Measurements from ENCODE around the gene OPN1LW.
A peak's percentile ranks its signal among the peaks of the same experiment; 100 is the strongest.
"Not testable (repeated sequence)": the region's sequence is repeated elsewhere in the genome, so short reads cannot be mapped to it uniquely, and the experiment has no call there.

OPN1LW gene

GRCh38 chrX:154144010-154144409 is at the start of gene OPN1LW:
Gene OPN1LW, plus strand, starts transcription at chrX:154144243. Its CDS starts 41 bp downstream, at chrX:154144284.
- not testable (repeated sequence) for DNase-seq (ENCODE audit: low read depth); H3K4me3 ChIP-seq (ENCODE audit: low read length)

GRCh38 chrX:154094833-154095232 is 49.2 kb upstream of the OPN1LW start:
- TF ChIP-seq CTCF (IDR thresholded peaks at IDR 0.05; ENCODE audit: insufficient read depth, low read depth, low read length, missing control alignments), result no peak
- no peak for DNase-seq (ENCODE audit: low read depth)
- no peak overlapping the region for H3K4me3 ChIP-seq (ENCODE audit: low read length)

GRCh38 chrX:154096140-154097002 is 47.7 kb upstream of the OPN1LW start:
- H3K4me3 ChIP-seq (ENCODE audit: low read length), result peak overlapping the region; percentile 61
- TF ChIP-seq CTCF (IDR thresholded peaks at IDR 0.05; ENCODE audit: insufficient read depth, low read depth, low read length, missing control alignments), result no peak
- peak; percentile 11 for DNase-seq (ENCODE audit: low read depth)

GRCh38 chrX:154097003-154097588 is 46.9 kb upstream of the OPN1LW start:
- TF ChIP-seq CTCF (IDR thresholded peaks at IDR 0.05; ENCODE audit: insufficient read depth, low read depth, low read length, missing control alignments), result no peak
- peak; percentile 36 for DNase-seq (ENCODE audit: low read depth)
- peak overlapping the region; percentile 61 for H3K4me3 ChIP-seq (ENCODE audit: low read length)

GRCh38 chrX:154097589-154098541 is 46.2 kb upstream of the OPN1LW start, which contains the start of gene MECP2:
Gene MECP2, minus strand, starts transcription at chrX:154097717.
- DNase-seq (ENCODE audit: low read depth), result peak; percentile 91
- no peak for TF ChIP-seq CTCF (IDR thresholded peaks at IDR 0.05; ENCODE audit: insufficient read depth, low read depth, low read length, missing control alignments)
- peak within 1 kb of the TSS; percentile 61 for H3K4me3 ChIP-seq (ENCODE audit: low read length)

GRCh38 chrX:154098551-154098950 is 45.5 kb upstream of the OPN1LW start:
- no peak overlapping the region for H3K4me3 ChIP-seq (ENCODE audit: low read length)
- TF ChIP-seq CTCF (IDR thresholded peaks at IDR 0.05; ENCODE audit: insufficient read depth, low read depth, low read length, missing control alignments), result no peak
- DNase-seq (ENCODE audit: low read depth), result no peak

GRCh38 chrX:154113729-154114128 is 30.3 kb upstream of the OPN1LW start:
- no peak overlapping the region for H3K4me3 ChIP-seq (ENCODE audit: low read length)
- DNase-seq (ENCODE audit: low read depth), result no peak
- no peak for TF ChIP-seq CTCF (IDR thresholded peaks at IDR 0.05; ENCODE audit: insufficient read depth, low read depth, low read length, missing control alignments)

Data from epithelial cell of esophagus (primary cell).